ENCODE measurements around the gene FRMPD4. TPM values are rescaled to one million over a fixed set of nuclear protein-coding genes. Genes with fewer than 3 reads are reported as not detected.

Gene FRMPD4
- total RNA-seq, 1 donor: 3.9 TPM

- TF ChIP-seq CTCF (IDR thresholded peaks at IDR 0.05; ENCODE audit: insufficient read depth, low read depth, low read length): no peak
- peak; percentile 10 for DNase-seq (ENCODE audit: low read depth)
- peak overlapping the region; percentile 44 for H3K4me3 ChIP-seq (ENCODE audit: low read depth, low read length)
Measured at GRCh38 chrX:12137951-12138360, 317 bp upstream of the FRMPD4 start.

GRCh38 chrX:12139934-12140611 is 1.8 kb downstream of the FRMPD4 start:
- TF ChIP-seq CTCF (IDR thresholded peaks at IDR 0.05; ENCODE audit: insufficient read depth, low read depth, low read length): no peak
- no peak for DNase-seq (ENCODE audit: low read depth)
- H3K4me3 ChIP-seq (ENCODE audit: low read depth, low read length): no peak overlapping the region

GRCh38 chrX:12141511-12141910 is 3.2 kb downstream of the FRMPD4 start:
- no peak for DNase-seq (ENCODE audit: low read depth)
- no peak for TF ChIP-seq CTCF (IDR thresholded peaks at IDR 0.05; ENCODE audit: insufficient read depth, low read depth, low read length)
- no peak overlapping the region for H3K4me3 ChIP-seq (ENCODE audit: low read depth, low read length)

GRCh38 chrX:12142661-12143060 is 4.4 kb downstream of the FRMPD4 start:
- TF ChIP-seq CTCF (IDR thresholded peaks at IDR 0.05; ENCODE audit: insufficient read depth, low read depth, low read length): no peak
- no peak for DNase-seq (ENCODE audit: low read depth)
- no peak overlapping the region for H3K4me3 ChIP-seq (ENCODE audit: low read depth, low read length)

- no peak for TF ChIP-seq CTCF (IDR thresholded peaks at IDR 0.05; ENCODE audit: insufficient read depth, low read depth, low read length)
- peak; percentile 43 for DNase-seq (ENCODE audit: low read depth)
- no peak overlapping the region for H3K4me3 ChIP-seq (ENCODE audit: low read depth, low read length)
Measured at GRCh38 chrX:12145402-12145801, 7.1 kb downstream of the FRMPD4 start.

GRCh38 chrX:12149670-12150407 is 11.6 kb downstream of the FRMPD4 start:
- H3K4me3 ChIP-seq (ENCODE audit: low read depth, low read length): no peak overlapping the region
- TF ChIP-seq CTCF (IDR thresholded peaks at IDR 0.05; ENCODE audit: insufficient read depth, low read depth, low read length): no peak
- DNase-seq (ENCODE audit: low read depth): no peak

Data from fibroblast of villous mesenchyme (primary cell).